Activated T-helper 1 cell treated with anti-CD3 and anti-CD28 coated beads, Interleukin-2, amount 50 U/mL, for 16 hours (primary cell): Measurements from ENCODE around the gene ARRB2.

Experiments used
- DNase-seq, 2 donors: peaks; one replicate each; pipeline ENCODE4 v3.0.0-alpha.2; 2020; ENCODE audit warnings: low read depth in 1 of 2, low spot score in 1 of 2

The ARRB2 gene

GRCh38 chr17:4750606-4751005 lies 40.2 kb downstream of the ARRB2 start:
- no peak for DNase-seq

DNA sequence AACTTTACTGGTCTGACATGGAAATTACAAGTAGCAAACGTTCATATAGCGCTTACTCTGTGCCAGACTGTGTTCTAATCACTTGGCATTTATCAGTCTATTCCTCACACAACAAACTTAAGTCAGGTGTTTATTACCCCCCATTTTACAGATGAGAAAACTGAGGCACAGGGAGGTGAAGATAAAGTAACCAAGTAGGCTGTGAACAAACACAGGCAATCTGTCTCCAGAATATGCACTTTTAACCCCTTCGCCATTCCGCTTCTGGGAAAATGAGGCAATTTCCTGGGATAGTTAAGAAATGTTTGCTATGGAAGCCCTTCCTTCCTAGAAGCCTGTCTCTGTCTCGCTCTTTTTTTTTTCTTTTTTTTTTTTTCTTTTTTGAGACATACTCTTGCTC lies 41.5 kb downstream of the ARRB2 start:
- DNase-seq = no peak

- DNase-seq = no peak
These were observed 43.0 kb downstream of the ARRB2 start for GRCh38 chr17:4753392-4753791.

DNA sequence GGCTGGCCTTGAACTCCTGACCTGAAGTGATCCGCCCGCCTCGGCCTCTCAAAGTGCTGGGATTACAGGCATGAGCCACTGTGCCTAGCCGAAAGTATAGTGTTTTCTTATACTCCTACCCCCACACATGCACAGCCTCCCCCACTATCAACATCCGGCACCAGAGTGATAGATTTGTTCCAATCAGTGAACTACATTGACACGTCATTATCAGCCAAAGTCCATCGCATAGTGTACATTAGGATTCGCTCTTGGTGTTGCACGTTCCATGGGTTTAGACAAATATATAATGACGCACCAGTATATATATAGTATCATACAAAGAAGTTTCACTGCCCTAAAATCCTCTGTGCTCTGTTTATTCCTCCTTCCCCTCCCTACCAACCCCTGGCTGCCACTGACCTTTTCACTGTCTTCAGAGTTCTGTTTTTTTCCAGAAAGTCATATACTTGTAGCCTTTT lies 49.4 kb downstream of the ARRB2 start:
- DNase-seq = no peak

DNA sequence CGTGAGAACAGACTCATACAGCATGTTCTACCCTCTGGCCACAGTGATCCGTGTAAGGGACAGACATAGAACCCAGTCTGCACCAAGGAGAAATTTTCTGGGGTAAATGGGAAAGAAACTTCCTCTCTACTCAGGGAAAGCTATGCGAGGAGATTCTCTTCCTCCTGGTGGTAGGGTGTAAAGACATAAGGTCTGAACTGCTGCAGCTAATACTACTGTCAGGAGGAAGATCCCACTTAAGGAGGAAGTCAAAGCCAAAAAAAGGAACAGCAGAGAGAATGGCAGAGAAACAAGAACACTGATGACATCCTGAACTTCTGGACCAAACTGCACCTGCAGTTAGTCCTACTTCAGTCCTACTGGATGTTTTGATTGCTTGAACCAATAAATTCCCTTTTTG lies 54.2 kb downstream of the ARRB2 start:
- DNase-seq = no peak

DNA sequence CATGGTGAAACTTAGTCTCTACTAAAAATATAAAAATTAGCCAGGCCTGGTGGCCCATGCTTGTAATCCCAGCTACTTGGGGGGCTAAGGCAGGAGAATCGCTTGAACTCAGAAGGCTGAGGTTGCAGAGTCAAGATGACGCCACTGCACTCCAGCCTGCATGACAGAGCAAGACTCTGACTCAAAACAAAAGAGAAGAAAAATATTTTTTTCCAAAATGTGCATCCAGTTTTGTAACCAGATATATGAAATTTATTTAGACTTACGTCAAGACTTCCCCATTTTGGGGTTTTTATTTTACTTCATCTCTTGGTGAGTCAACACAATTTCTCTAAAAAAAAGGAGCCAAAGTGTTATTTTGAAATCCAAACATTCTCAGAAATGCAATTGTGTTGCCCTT lies 55.8 kb downstream of the ARRB2 start:
- DNase-seq = no peak

GRCh38 chr17:4766723-4767122 lies 56.3 kb downstream of the ARRB2 start:
- no peak for DNase-seq

GRCh38 chr17:4768298-4768697 lies 57.9 kb downstream of the ARRB2 start:
- DNase-seq = no peak

- no peak for DNase-seq
These were observed 59.2 kb downstream of the ARRB2 start for GRCh38 chr17:4769628-4770027.
